Common myeloid progenitor, CD34-positive (primary cell): ENCODE results near the gene HDHD5.

Experiments
- CTCF ChIA-PET: fragments of 350-600 bp; sonication (Branson Sonifier 250); formaldehyde crosslinking; loops from one replicate; lab custom pipeline; 2021; ENCODE audit warnings: antibody characterized with exemption; lab: Charles Lee
- POLR2A ChIA-PET: fragments of 350-600 bp; sonication (Branson Sonifier 250); formaldehyde crosslinking; loops from one replicate; lab custom pipeline; 2021; ENCODE audit warnings: antibody characterized with exemption; lab: Charles Lee
- DNase-seq, 3 donors: peaks; one replicate each; pipeline versions ENCODE4 v3.0.0 to v3.0.0-alpha.2; 2013
- H3K27ac ChIP-seq, 2 experiments: 1 replicate in 1 of 2; 2 replicates in 1 of 2; pipeline ENCODE4 v1.7.0; 2013; ENCODE audit warnings: inconsistent platforms in 2 of 2, low read length in 2 of 2, mild to moderate bottlenecking in 2 of 2, low read depth in 1 of 2, moderate library complexity in 1 of 2; ENCODE audit not compliant: severe bottlenecking in 2 of 2, insufficient read depth in 1 of 2, poor library complexity in 1 of 2
- H3K27me3 ChIP-seq, 5 experiments: replicated peaks in 2 of 5; 1 replicate in 3 of 5; 2 replicates in 2 of 5; pipeline versions ENCODE4 v1.6.1 to v1.7.0; 2013; ENCODE audit warnings: low read length in 4 of 5, mild to moderate bottlenecking in 2 of 5, moderate library complexity in 2 of 5, inconsistent platforms in 1 of 5; ENCODE audit not compliant: insufficient read depth in 5 of 5, control insufficient read depth in 4 of 5
- H3K36me3 ChIP-seq, 4 experiments: 1 replicate in 2 of 4; 2 replicates in 2 of 4; pipeline versions ENCODE4 v1.6.1 to v1.7.0; 2013; ENCODE audit warnings: low read length in 3 of 4, control low read depth in 1 of 4, mild to moderate bottlenecking in 1 of 4; ENCODE audit not compliant: control insufficient read depth in 4 of 4, insufficient read depth in 4 of 4
- H3K4me1 ChIP-seq, 4 experiments: 1 replicate in 3 of 4; 2 replicates in 1 of 4; pipeline versions ENCODE4 v1.6.1 to v1.7.1; 2013; ENCODE audit warnings: low read length in 3 of 4, mild to moderate bottlenecking in 3 of 4, control low read depth in 1 of 4, inconsistent platforms in 1 of 4, moderate library complexity in 1 of 4; ENCODE audit not compliant: control insufficient read depth in 4 of 4, insufficient read depth in 4 of 4; ENCODE audit errors: control extremely low read depth in 1 of 4
- H3K4me3 ChIP-seq, 7 experiments: 1 replicate in 4 of 7; 2 replicates in 3 of 7; pipeline versions ENCODE4 v1.5.1 to v1.7.0; 2013; ENCODE audit warnings: mild to moderate bottlenecking in 7 of 7, low read length in 6 of 7, moderate library complexity in 6 of 7, inconsistent platforms in 2 of 7, low read depth in 2 of 7, control low read depth in 1 of 7; ENCODE audit not compliant: insufficient read depth in 4 of 7, control insufficient read depth in 1 of 7; ENCODE audit errors: extremely low read depth in 1 of 7
- H3K9me3 ChIP-seq, 5 experiments: 1 replicate in 4 of 5; 2 replicates in 1 of 5; pipeline versions ENCODE4 v1.6.1 to v1.7.1; 2013; ENCODE audit warnings: low read length in 4 of 5, mild to moderate bottlenecking in 2 of 5, inconsistent platforms in 1 of 5, low read depth in 1 of 5, moderate library complexity in 1 of 5; ENCODE audit not compliant: control insufficient read depth in 4 of 5, insufficient read depth in 2 of 5; ENCODE audit errors: control extremely low read depth in 1 of 5
- WGBS: methylation state at CpG from one replicate; pipeline ENCODE4 v1.1.5; 2013; ENCODE audit not compliant: insufficient coverage; 5-methylcytosine and 5-hydroxymethylcytosine counted together

HDHD5 gene

GRCh38 chr22:17192186-17192585 is 33.1 kb upstream of the HDHD5 start:
- no peak overlapping the region for H3K4me3 ChIP-seq
- no peak overlapping the region for H3K27ac ChIP-seq
- peaks cover 0 to 15% (median 9%) of the 10 kb centered on the region in 4 experiments for H3K36me3 ChIP-seq
- WGBS, result 83% methylated on average over 1 of the region's 5 CpGs
- POLR2A ChIA-PET, result no interaction called here
- no peak for DNase-seq
- H3K27me3 ChIP-seq, result no peaks in the 10 kb centered on the region
- CTCF ChIA-PET, result interaction anchor here (1.8 to 2.0 kb wide), 2 partner anchors 20 kb away, joined by 6 to 8 read pairs; no protein-coding TSS in a partner anchor
- peaks cover 0 to 8% (median 2%) of the 10 kb centered on the region in 4 experiments for H3K4me1 ChIP-seq
- no peaks in the 10 kb centered on the region for H3K9me3 ChIP-seq

DNA sequence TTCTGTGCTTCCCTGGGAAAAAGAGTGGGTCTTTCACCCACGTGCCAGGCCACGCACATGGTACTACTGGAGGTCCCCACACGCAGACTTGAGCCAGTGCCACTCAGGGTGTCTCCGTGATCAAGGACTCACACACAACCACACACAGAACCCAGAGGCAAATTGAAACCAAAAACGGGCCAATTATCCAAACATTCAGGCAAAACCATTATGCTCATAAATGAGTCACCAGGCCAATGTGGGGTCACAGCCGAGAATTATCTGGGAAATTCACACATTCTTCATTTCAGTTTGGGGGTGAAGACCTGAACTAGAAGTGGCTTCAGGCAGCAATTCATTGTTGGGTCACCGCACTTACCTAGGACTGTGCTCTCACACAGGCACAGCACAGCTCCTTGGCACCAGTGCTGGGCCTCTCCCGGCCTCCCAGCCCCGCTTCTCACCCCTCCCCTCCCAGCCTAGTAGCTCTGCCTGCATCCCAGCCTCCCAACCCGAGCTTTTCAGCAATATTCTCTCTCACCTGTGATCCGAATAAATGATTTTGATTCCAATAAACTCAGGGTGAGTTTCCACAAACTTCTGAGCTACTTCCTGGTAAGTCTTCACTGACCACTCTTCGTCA is 32.2 kb upstream of the HDHD5 start:
- Histone ChIP-seq H3K36me3 (peaks cover 0 to 15% (median 9%) of the 10 kb centered on the region in 4 experiments), H3K27ac (no peak overlapping the region), H3K9me3 (no peaks in the 10 kb centered on the region), H3K27me3 (no peaks in the 10 kb centered on the region), H3K4me3 (no peak overlapping the region), H3K4me1 (peaks cover 0 to 8% (median 2%) of the 10 kb centered on the region in 4 experiments)
- WGBS, result 96% methylated on average over 11 of the region's 12 CpGs
- DNase-seq, result no peak
- ChIA-PET CTCF (interaction anchor here (1.1 to 2.0 kb wide), 2 partner anchors 13 to 19 kb away, joined by 4 to 6 read pairs; no protein-coding TSS in a partner anchor), POLR2A (no interaction called here)

GRCh38 chr22:17190702-17191101 is 31.6 kb upstream of the HDHD5 start:
- 100% methylated on average over 6 of the region's 10 CpGs for WGBS
- ChIA-PET POLR2A (no interaction called here), CTCF (interaction anchor here (1.1 to 2.0 kb wide), 2 partner anchors 14 to 19 kb away, joined by 4 to 6 read pairs; no protein-coding TSS in a partner anchor)
- DNase-seq, result no peak
- peaks cover 0 to 8% (median 2%) of the 10 kb centered on the region in 4 experiments for H3K4me1 ChIP-seq
- no peaks in the 10 kb centered on the region for H3K27me3 ChIP-seq
- peaks cover 0 to 20% (median 11%) of the 10 kb centered on the region in 4 experiments for H3K36me3 ChIP-seq
- H3K27ac ChIP-seq, result no peak overlapping the region
- no peak overlapping the region for H3K4me3 ChIP-seq
- H3K9me3 ChIP-seq, result no peaks in the 10 kb centered on the region

DNA sequence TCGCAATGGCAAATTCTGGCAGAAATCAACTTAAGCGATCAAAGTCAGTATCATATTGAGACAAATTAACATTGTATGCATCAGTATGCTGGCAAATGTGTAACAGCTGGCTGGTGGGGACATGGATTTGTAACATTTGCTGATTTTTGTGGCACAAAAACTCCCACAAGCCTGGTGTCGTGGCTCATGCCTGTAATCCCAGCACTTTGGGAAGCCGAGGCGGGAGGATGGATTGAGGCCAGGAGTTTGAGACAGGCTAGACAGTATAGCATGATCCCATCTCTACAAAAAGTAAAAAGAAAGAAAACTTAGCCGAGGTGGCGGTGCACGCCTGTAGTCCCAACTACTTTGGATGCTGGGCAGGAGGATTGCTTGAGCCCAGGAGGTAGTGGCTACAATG is 17.6 kb upstream of the HDHD5 start:
- Histone ChIP-seq H3K9me3 (no peaks in the 10 kb centered on the region), H3K27me3 (no peaks in the 10 kb centered on the region), H3K4me1 (peaks cover 0 to 8% (median 4%) of the 10 kb centered on the region in 4 experiments), H3K27ac (no peak overlapping the region), H3K4me3 (no peak overlapping the region), H3K36me3 (peaks cover 0 to 9% (median 6%) of the 10 kb centered on the region in 4 experiments)
- CTCF ChIA-PET, result no interaction called here
- POLR2A ChIA-PET, result no interaction called here
- no peak for DNase-seq
- WGBS, result 100% methylated on average over 3 of the region's 8 CpGs

GRCh38 chr22:17172029-17172833 is 13.2 kb upstream of the HDHD5 start:
- DNase-seq, result no peak
- peaks cover 0 to 16% (median 7%) of the 10 kb centered on the region in 4 experiments for H3K4me1 ChIP-seq
- H3K27ac ChIP-seq, result no peak overlapping the region
- H3K27me3 ChIP-seq, result peaks cover 0 to 2% (median 0%) of the 10 kb centered on the region in 5 experiments
- H3K4me3 ChIP-seq, result peak overlapping the region; percentile 43 to 86 (median 69)
- no peaks in the 10 kb centered on the region for H3K9me3 ChIP-seq
- POLR2A ChIA-PET, result interaction anchor here (0.5 kb wide), 1 partner anchor 94 kb away, joined by 4 read pairs; no protein-coding TSS in a partner anchor
- CTCF ChIA-PET, result interaction anchor here (0.7 to 4.5 kb wide), 37 partner anchors 9 to 361 kb away, joined by 3 to 66 read pairs (median 5); partner anchors contain the start of gene ADA2
- WGBS, result 63% methylated on average over 21 of the region's 24 CpGs
- H3K36me3 ChIP-seq, result no peaks in the 10 kb centered on the region

DNA sequence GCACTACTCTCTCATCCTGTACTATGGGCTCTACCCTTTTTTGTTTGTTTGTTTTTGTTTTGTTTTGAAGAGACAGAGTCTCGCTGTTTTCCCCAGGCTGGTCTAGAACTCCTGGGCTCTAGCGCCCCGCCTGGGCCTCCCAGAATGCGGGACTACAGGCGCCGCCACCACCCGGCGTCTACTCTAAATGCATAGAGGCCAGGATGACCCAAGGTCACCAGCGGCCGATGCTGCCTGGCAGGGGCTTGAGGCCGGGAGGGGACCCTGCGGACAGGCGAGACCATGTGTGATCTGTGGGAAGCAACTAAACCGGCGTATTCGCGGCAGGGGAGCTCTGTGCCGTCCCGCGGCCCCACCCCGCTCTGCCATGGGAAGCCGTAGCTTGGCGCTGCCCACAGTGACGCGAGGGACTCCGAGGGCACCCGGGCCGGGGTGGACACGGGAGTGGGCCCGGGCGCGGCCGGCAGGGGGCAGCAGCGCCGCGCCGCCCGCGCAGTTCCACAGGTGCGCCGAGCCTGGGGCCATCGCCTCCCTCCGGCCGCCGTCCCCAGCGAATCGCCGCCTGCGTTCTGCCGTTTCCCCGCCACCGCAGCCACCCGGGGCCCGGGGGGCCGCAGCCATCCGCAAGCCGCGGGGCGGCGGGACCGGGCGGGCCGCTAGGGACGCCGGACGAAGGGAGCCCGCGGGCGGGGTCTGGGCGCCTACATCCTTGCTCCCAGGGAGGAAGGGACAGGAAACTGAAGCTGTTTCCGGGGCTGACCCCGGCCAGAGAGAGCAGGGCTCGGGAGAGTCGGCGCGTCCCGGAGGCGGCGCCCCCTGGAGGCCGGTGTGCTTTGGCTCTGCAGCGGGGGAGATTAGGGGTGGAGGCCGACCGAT is 12.3 kb upstream of the HDHD5 start:
- POLR2A ChIA-PET, result interaction anchor here (0.5 kb wide), 1 partner anchor 93 kb away, joined by 4 read pairs; no protein-coding TSS in a partner anchor
- Histone ChIP-seq H3K9me3 (no peaks in the 10 kb centered on the region), H3K36me3 (no peaks in the 10 kb centered on the region), H3K27ac (peak overlapping the region in 1 of 2 experiments; percentile 66), H3K4me1 (peaks cover 0 to 16% (median 7%) of the 10 kb centered on the region in 4 experiments), H3K27me3 (peaks cover 0 to 2% (median 0%) of the 10 kb centered on the region in 5 experiments), H3K4me3 (peak overlapping the region; percentile 43 to 86 (median 69))
- under 1% methylated on average over 60 of the region's 83 CpGs for WGBS
- DNase-seq, result peak; percentile 73 to 87 (median 80)
- CTCF ChIA-PET, result interaction anchor here (0.7 to 4.5 kb wide), 37 partner anchors 8 to 361 kb away, joined by 3 to 66 read pairs (median 5); partner anchors contain the start of gene ADA2
